PFSK-1 (cell line): ENCODE measurements around the gene MRTFA.

Experiments
- FOXP2 ChIP-seq: optimal IDR thresholded peaks from 2 replicates; pipeline ENCODE3; 2011; ENCODE audit warnings: borderline replicate concordance, control low read depth, inconsistent platforms; ENCODE audit not compliant: insufficient read depth; ENCODE audit errors: extremely low read length, extremely low read depth
- POLR2AphosphoS5 ChIP-seq: IDR thresholded peaks from 2 replicates; pipeline ENCODE4 v1.6.1; 2012; ENCODE audit warnings: low read depth, mild to moderate bottlenecking, control low read depth, low read length, moderate library complexity
- SIN3A ChIP-seq: IDR thresholded peaks from 2 replicates; pipeline ENCODE4 v1.6.1; 2012; ENCODE audit warnings: mild to moderate bottlenecking, low read length, moderate library complexity, borderline replicate concordance; ENCODE audit not compliant: insufficient read depth
- TAF1 ChIP-seq: IDR thresholded peaks from 2 replicates; pipeline ENCODE4 v1.6.1; 2012; ENCODE audit warnings: low read length, control low read depth, borderline replicate concordance; ENCODE audit not compliant: insufficient read depth
- TF ChIP-seq, protein P1 (sequence below), 2 experiments: IDR thresholded peaks; 2 replicates each; pipeline versions ENCODE4 v1.6.1 to v1.8.0; 2011 to 2012; ENCODE audit warnings: low read depth in 2 of 2, low read length in 2 of 2, control low read depth in 1 of 2, inconsistent platforms in 1 of 2, mild to moderate bottlenecking in 1 of 2, moderate library complexity in 1 of 2; ENCODE audit not compliant: insufficient read depth in 1 of 2

Gene MRTFA

DNA sequence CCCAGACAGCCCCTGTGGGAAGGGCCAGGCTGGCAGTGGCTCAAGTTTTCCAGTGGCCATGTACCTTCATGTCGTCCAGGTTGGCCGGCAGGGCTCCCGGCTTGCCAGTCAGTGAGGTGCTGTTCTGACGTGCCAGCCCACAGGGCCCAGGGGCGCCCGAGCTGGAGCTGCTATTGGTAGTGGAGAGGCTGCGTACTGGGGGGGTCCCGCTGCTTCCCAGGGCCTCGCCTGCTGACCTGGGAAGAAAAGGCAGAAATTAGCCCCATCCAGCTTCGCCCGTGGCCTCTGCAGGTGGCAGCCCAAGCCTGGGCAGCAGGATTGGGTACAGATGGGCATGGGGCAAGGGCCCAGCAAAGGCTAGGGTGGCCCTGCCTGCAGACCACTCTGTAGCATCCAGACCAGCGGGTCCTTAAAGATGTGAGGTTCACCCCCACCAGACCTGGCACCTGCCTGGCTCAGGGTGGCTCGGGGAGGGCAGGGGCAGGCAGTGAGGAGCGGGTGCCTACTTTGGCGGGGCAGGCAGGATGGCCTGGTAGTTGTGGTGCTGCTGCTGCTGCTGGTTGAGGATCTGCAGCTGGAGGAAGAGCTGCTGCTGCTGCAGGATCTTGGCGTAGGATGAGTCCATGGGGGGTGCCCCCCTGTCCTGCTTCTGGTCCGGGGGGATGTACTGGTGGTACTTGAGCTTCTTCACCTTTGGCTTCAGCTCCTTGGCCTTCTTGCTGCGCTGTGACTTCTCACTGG, 216.0 kb downstream of the MRTFA start:
- TF ChIP-seq, protein P1, sequence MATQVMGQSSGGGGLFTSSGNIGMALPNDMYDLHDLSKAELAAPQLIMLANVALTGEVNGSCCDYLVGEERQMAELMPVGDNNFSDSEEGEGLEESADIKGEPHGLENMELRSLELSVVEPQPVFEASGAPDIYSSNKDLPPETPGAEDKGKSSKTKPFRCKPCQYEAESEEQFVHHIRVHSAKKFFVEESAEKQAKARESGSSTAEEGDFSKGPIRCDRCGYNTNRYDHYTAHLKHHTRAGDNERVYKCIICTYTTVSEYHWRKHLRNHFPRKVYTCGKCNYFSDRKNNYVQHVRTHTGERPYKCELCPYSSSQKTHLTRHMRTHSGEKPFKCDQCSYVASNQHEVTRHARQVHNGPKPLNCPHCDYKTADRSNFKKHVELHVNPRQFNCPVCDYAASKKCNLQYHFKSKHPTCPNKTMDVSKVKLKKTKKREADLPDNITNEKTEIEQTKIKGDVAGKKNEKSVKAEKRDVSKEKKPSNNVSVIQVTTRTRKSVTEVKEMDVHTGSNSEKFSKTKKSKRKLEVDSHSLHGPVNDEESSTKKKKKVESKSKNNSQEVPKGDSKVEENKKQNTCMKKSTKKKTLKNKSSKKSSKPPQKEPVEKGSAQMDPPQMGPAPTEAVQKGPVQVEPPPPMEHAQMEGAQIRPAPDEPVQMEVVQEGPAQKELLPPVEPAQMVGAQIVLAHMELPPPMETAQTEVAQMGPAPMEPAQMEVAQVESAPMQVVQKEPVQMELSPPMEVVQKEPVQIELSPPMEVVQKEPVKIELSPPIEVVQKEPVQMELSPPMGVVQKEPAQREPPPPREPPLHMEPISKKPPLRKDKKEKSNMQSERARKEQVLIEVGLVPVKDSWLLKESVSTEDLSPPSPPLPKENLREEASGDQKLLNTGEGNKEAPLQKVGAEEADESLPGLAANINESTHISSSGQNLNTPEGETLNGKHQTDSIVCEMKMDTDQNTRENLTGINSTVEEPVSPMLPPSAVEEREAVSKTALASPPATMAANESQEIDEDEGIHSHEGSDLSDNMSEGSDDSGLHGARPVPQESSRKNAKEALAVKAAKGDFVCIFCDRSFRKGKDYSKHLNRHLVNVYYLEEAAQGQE (IDR thresholded peaks at IDR 0.05; ENCODE audit: insufficient read depth in 1 of 2, low read depth in 2 of 2, low read length in 2 of 2), result no peak
- TF ChIP-seq SIN3A (no peak), TAF1 (no peak), FOXP2 (no peak), POLR2AphosphoS5 (no peak)

DNA sequence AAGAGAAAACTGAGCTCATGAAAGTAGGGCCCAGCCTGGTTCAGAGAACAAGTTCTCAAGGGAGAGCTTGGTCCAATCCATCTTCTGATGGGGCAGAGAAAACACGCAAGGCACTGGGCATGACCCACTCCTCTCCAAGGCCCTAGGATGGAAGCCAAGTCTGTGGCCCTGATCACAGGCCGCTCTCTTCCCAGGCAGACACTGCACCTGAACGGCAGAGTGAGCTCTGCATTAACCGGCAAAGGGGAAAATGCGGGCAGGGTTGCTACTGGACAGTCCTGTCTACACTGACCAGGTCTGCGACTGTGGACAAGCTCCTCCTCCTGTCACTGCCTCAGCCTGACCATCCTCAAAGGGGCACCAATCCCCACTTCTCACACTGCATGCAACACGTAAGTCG, 216.8 kb downstream of the MRTFA start:
- TF ChIP-seq FOXP2, result no peak
- no peak for TF ChIP-seq POLR2AphosphoS5
- TF ChIP-seq SIN3A, result no peak

DNA sequence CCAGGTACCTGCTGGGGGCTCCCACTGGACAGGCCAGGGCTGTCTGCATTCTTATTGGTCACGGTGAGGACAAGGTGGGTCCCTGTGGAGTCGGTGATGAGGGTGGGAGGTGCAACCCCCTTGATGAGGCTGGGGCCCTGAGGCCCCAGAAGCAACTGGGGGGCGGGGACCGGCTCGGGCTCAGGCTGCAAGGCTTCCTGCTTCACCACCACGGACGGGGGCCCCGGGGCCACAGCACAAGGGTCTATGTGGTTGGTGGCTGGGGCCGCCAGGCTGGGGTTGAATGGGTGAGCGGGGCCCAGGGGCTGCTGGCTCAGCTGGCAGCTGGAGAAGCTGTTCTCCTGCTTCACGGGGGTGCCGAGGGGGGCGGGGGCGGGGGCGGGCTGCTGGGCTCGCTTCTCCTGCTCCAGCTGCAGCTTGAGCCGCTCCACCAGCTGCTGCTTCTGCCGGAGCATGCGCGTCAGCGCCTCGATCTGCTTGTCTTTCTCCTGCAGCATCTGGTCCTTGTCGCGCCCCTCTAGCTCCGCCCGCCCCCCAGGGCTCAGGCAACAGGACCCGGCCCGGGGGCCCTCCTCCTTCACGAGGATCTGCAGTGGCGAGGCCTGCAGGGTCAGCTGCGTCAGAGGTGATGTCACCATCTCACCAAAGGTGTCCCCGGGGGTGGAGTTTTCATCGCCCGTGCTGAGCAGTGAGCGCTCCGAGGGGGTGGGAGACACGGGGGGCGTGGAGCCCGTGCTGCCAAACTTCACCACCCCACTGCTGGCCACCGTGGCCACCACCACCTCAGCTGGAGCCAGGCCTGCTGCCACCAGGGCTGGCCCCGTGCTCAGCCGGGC, 217.9 kb downstream of the MRTFA start:
- TF ChIP-seq POLR2AphosphoS5 (no peak), TAF1 (no peak), SIN3A (no peak)
- TF ChIP-seq, protein P1 (IDR thresholded peaks at IDR 0.05; ENCODE audit: insufficient read depth in 1 of 2, low read depth in 2 of 2, low read length in 2 of 2), result no peak

DNA sequence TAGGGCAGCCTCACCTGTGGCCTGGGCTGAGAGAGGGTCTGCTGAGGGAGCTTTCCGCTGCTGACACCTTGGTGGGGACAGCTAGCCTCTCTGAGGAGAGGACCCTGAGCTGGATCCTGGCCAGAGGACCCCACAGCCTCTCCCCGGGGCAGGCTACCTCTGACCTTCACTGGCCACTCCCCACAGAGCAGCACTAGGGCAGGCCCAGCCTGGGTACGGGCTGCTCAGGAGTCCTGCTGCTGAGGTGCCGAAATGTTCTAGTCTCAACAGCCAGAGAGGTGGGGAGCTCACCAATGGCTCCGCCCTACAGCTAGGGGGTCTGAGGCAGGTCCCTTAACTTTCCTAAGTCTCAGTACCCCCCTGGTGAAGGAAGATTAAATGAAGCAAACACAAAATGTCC, 218.6 kb downstream of the MRTFA start:
- TF ChIP-seq FOXP2, result no peak
- TF ChIP-seq POLR2AphosphoS5, result no peak
- no peak for TF ChIP-seq SIN3A
- no peak for TF ChIP-seq TAF1
- TF ChIP-seq, protein P1 (IDR thresholded peaks at IDR 0.05; ENCODE audit: insufficient read depth in 1 of 2, low read depth in 2 of 2, low read length in 2 of 2), result no peak

DNA sequence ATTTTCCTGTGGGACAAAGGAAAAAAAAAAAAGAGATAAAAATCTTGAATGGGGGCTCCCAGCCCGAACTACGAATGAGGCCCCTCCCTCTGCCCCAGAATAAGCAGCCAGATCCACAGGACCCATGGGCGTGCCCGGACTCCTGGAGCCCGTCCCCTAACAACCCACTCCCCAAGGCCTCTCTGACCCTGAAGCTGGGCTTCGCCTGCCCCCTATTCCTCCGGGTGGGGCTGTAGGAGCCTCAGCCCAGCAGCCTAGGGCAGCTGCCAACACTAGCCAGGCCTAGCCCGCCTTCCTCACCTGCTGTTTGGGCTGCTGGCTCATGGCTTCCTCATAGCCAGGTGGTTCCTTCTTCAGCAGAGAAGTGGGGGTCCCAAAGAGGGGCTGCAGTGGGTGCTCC, 219.5 kb downstream of the MRTFA start:
- TF ChIP-seq TAF1 (no peak), FOXP2 (no peak), POLR2AphosphoS5 (no peak), SIN3A (no peak)
- TF ChIP-seq, protein P1 (IDR thresholded peaks at IDR 0.05; ENCODE audit: insufficient read depth in 1 of 2, low read depth in 2 of 2, low read length in 2 of 2), result no peak
